GM12873 (cell line): ENCODE data around the gene SNAP23.

Experiments
- TF ChIP-seq, protein P1 (sequence below): IDR thresholded peaks from 2 replicates; pipeline ENCODE4 v1.5.1; 2012; ENCODE audit warnings: low read depth, mild to moderate bottlenecking, moderate library complexity, low read length, control low read depth; ENCODE audit not compliant: insufficient read depth; ENCODE audit errors: missing control alignments

Gene SNAP23

DNA sequence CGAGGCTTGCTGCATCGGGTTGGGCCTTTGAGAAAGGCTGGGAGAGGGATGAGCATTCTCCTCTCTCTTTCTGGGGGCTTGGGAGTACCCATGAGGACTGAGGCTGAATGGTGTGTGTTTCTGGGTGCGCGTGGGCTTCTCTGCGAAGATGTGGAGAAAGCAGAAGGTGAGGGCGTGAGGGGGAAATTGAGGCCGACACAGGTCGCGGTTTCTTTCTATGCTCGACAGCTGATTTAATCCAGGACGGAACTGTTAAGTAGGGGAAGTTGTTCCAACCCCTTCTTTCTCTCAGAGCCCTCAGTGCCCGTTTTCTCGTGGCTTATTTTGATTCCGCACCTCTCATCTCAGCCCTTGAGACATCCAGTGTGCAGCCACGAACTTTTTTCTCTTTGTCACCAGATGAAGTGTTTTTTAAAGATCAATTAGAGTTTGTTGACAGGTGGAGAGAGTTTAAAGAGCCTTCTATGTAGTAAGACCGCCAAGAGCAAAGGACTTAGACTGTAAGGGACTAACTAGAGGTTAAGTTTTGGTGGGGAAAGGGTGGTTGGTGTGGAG, 80.7 kb downstream of the SNAP23 start:
- TF ChIP-seq, protein P1, sequence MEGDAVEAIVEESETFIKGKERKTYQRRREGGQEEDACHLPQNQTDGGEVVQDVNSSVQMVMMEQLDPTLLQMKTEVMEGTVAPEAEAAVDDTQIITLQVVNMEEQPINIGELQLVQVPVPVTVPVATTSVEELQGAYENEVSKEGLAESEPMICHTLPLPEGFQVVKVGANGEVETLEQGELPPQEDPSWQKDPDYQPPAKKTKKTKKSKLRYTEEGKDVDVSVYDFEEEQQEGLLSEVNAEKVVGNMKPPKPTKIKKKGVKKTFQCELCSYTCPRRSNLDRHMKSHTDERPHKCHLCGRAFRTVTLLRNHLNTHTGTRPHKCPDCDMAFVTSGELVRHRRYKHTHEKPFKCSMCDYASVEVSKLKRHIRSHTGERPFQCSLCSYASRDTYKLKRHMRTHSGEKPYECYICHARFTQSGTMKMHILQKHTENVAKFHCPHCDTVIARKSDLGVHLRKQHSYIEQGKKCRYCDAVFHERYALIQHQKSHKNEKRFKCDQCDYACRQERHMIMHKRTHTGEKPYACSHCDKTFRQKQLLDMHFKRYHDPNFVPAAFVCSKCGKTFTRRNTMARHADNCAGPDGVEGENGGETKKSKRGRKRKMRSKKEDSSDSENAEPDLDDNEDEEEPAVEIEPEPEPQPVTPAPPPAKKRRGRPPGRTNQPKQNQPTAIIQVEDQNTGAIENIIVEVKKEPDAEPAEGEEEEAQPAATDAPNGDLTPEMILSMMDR: no peak

DNA sequence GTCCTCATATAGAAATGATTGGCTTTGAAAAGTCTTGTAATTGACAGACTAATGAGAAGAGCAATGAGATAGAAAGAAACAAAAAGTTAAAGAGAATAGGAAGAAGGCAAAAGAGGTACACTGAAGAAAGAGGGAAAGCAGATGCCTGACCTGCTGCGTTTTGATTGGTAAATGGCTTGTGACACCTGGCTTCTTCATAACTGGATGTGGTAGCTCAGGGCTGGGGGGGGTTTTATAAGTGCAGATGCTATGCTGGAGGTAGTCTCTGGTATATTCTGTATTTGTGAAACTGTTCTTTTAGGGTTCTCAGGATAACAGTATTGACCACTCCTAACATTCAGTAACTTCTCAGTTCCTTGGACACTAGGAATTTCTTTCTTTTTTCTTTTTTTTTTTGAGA, 81.3 kb downstream of the SNAP23 start:
- TF ChIP-seq, protein P1: no peak

GRCh38 chr15:42577514-42578031, 82.1 kb downstream of the SNAP23 start:
- TF ChIP-seq, protein P1: no peak

DNA sequence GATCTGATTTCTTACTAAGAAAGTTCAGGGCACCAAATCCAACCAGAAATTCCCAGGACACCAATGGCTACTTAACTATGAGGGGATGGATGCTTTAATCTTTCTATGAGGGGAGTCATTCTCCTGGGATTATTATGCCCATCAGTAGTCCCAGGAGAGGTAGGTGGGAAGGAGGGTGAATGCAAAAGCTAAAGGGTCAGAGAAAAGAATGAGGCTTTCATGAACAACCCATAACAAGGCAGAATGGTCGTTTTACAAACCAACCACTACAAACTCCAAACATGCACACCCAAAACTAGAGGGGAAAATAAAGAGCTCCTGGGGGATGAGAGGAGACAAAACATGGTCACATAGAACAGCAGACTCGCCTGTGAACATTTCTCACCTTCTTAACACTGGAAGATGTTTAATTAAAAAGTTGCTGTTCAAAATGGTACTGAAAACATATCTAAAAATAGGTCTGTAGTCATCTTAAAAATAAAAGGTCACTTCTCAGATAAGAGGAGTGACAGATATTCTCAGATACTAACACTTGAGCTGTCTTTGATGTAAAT, 83.6 kb downstream of the SNAP23 start:
- TF ChIP-seq, protein P1: no peak

- TF ChIP-seq, protein P1: no peak
Measured at GRCh38 chr15:42581272-42581730, 85.9 kb downstream of the SNAP23 start.
